WTC11 (cell line): ENCODE results near the gene PSMD1. TPM values are rescaled to one million over a fixed set of nuclear protein-coding genes. Genes with fewer than 3 reads are reported as not detected.

Experiments
- ESRRA ChIP-seq: sonication (generic); formaldehyde crosslinking; IDR thresholded peaks from 2 replicates; pipeline ENCODE4 v1.8.1; 2022; ENCODE audit warnings: mild to moderate bottlenecking, missing genetic modification reagents, borderline replicate concordance
- GABPB1 ChIP-seq: sonication (generic); formaldehyde crosslinking; IDR thresholded peaks from 2 replicates; pipeline ENCODE4 v1.8.1; 2023; ENCODE audit warnings: mild to moderate bottlenecking, missing genetic modification reagents
- GTF2I ChIP-seq: fragments of 250-450 bp; sonication (Bioruptor Pico); conservative IDR thresholded peaks from 2 replicates; pipeline ENCODE4 v1.4.0; 2021; ENCODE audit warnings: mild to moderate bottlenecking
- HMGA2 ChIP-seq: fragments of 250-450 bp; sonication (Bioruptor Pico); IDR thresholded peaks from 2 replicates; pipeline ENCODE4 v1.4.0; 2021; ENCODE audit warnings: mild to moderate bottlenecking, moderate library complexity
- JUN ChIP-seq: sonication (generic); formaldehyde crosslinking; IDR thresholded peaks from 2 replicates; pipeline ENCODE4 v1.8.0; 2023; ENCODE audit warnings: mild to moderate bottlenecking, missing genetic modification reagents
- TEAD1 ChIP-seq: sonication (generic); formaldehyde crosslinking; IDR thresholded peaks from 2 replicates; pipeline ENCODE4 v1.8.0; 2022; ENCODE audit warnings: mild to moderate bottlenecking, missing genetic modification reagents
- TP53 ChIP-seq: sonication (generic); formaldehyde crosslinking; IDR thresholded peaks from 2 replicates; pipeline ENCODE4 v1.8.1; 2023; ENCODE audit warnings: mild to moderate bottlenecking, missing genetic modification reagents
- ZNF416 ChIP-seq: fragments of 250-450 bp; sonication (Bioruptor Pico); IDR thresholded peaks from 2 replicates; pipeline ENCODE4 v1.9.0; 2021; ENCODE audit warnings: mild to moderate bottlenecking, inconsistent platforms
- total RNA-seq: library from RNA; stranded (reverse); gene quantifications from 3 replicates; pipeline ENCODE4 v1.2.3, GENCODE V29; 2021
- TF ChIP-seq, protein P1 (sequence below): sonication (generic); formaldehyde crosslinking; IDR thresholded peaks from 2 replicates; pipeline ENCODE4 v1.8.1; 2022; ENCODE audit warnings: mild to moderate bottlenecking, moderate library complexity, missing genetic modification reagents
- TF ChIP-seq, protein P2 (sequence below): sonication (generic); formaldehyde crosslinking; IDR thresholded peaks from 2 replicates; pipeline ENCODE4 v1.8.1; 2023; ENCODE audit warnings: mild to moderate bottlenecking, missing genetic modification reagents, borderline replicate concordance
- TF ChIP-seq, protein P3 (sequence below): fragments of 250-450 bp; sonication (Bioruptor Pico); IDR thresholded peaks from 2 replicates; pipeline ENCODE4 v2.1.2; 2022; ENCODE audit warnings: mild to moderate bottlenecking, moderate library complexity
- TF ChIP-seq, protein P4 (sequence below): sonication (generic); formaldehyde crosslinking; IDR thresholded peaks from 2 replicates; pipeline ENCODE4 v1.8.0; 2022; ENCODE audit warnings: mild to moderate bottlenecking, missing genetic modification reagents
- TF ChIP-seq, protein P5 (sequence below): sonication (generic); formaldehyde crosslinking; IDR thresholded peaks from 2 replicates; pipeline ENCODE4 v1.8.1; 2023; ENCODE audit warnings: mild to moderate bottlenecking, moderate library complexity, missing genetic modification reagents
- TF ChIP-seq, protein P6 (sequence below): sonication (generic); formaldehyde crosslinking; IDR thresholded peaks from 2 replicates; pipeline ENCODE4 v1.8.1; 2023; ENCODE audit warnings: mild to moderate bottlenecking, missing genetic modification reagents
- TF ChIP-seq, protein P7 (sequence below): sonication (generic); formaldehyde crosslinking; IDR thresholded peaks from 2 replicates; pipeline ENCODE4 v1.8.1; 2022; ENCODE audit warnings: low read depth, missing genetic modification reagents, borderline replicate concordance
- TF ChIP-seq, protein P8 (sequence below): fragments of 250-450 bp; sonication (Bioruptor Pico); conservative IDR thresholded peaks from 2 replicates; pipeline ENCODE4 v1.9.0; 2021; ENCODE audit warnings: mild to moderate bottlenecking
- TF ChIP-seq, protein P9 (sequence below): sonication (generic); formaldehyde crosslinking; IDR thresholded peaks from 2 replicates; pipeline ENCODE4 v1.8.0; 2022; ENCODE audit warnings: mild to moderate bottlenecking, missing genetic modification reagents

The PSMD1 gene
- total RNA-seq, 1 experiment from 2014 or later, result 163 TPM

DNA sequence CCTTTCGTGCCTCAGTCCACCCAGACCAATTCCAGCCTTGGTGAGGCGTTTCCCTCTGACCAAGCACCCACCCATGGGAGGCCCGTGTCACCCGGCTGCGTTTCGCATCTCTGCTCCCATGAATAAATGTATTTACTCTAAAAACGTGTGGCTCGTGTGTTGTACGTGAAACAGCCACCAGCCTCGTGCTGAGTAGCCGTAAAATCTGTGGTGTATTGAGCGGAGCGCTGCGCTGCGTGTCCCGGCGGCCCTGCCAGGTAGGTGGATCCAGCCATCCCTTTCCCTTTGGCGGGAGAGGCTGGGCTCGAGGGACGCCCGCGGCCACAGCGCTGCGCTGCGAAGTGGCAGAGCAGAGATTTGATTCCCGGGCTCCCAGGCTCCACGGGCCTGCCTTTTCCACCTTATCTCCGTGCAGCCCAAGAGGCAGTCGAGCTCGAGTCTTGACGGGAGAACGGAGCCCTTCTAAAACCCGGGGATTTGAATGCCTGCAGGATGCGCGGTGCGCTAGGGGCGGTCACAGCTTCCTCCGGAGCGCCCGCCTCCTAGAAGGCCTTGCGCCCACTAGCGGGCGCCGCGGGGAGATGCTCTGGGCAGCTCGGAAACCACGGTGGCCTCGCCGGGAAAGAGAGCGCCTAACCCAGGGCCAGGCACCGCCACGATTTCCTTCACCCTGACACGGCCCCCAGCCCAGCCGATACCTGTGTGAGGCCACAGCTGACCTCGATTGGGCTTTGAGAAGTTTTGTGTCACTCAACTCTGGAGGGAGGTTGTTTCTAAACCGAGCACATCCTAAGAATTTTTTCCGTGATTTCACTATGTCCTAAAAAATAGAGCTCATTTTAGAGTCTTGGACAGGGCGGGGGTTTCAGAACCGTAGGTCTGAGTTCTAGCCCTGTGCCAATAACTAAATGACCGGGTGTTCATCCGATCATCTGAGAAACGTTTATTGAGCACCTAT is 3.9 kb upstream of the PSMD1 start (continued):
- TF ChIP-seq, protein P1, sequence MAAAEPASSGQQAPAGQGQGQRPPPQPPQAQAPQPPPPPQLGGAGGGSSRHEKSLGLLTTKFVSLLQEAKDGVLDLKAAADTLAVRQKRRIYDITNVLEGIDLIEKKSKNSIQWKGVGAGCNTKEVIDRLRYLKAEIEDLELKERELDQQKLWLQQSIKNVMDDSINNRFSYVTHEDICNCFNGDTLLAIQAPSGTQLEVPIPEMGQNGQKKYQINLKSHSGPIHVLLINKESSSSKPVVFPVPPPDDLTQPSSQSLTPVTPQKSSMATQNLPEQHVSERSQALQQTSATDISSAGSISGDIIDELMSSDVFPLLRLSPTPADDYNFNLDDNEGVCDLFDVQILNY (CRISPR knock-in tag), result no peak
- peak; percentile 60 for TF ChIP-seq TEAD1
- no peak for TF ChIP-seq JUN (CRISPR knock-in tag)
- TF ChIP-seq, protein P2, sequence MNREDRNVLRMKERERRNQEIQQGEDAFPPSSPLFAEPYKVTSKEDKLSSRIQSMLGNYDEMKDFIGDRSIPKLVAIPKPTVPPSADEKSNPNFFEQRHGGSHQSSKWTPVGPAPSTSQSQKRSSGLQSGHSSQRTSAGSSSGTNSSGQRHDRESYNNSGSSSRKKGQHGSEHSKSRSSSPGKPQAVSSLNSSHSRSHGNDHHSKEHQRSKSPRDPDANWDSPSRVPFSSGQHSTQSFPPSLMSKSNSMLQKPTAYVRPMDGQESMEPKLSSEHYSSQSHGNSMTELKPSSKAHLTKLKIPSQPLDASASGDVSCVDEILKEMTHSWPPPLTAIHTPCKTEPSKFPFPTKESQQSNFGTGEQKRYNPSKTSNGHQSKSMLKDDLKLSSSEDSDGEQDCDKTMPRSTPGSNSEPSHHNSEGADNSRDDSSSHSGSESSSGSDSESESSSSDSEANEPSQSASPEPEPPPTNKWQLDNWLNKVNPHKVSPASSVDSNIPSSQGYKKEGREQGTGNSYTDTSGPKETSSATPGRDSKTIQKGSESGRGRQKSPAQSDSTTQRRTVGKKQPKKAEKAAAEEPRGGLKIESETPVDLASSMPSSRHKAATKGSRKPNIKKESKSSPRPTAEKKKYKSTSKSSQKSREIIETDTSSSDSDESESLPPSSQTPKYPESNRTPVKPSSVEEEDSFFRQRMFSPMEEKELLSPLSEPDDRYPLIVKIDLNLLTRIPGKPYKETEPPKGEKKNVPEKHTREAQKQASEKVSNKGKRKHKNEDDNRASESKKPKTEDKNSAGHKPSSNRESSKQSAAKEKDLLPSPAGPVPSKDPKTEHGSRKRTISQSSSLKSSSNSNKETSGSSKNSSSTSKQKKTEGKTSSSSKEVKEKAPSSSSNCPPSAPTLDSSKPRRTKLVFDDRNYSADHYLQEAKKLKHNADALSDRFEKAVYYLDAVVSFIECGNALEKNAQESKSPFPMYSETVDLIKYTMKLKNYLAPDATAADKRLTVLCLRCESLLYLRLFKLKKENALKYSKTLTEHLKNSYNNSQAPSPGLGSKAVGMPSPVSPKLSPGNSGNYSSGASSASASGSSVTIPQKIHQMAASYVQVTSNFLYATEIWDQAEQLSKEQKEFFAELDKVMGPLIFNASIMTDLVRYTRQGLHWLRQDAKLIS, result no peak
- TF ChIP-seq, protein P3, sequence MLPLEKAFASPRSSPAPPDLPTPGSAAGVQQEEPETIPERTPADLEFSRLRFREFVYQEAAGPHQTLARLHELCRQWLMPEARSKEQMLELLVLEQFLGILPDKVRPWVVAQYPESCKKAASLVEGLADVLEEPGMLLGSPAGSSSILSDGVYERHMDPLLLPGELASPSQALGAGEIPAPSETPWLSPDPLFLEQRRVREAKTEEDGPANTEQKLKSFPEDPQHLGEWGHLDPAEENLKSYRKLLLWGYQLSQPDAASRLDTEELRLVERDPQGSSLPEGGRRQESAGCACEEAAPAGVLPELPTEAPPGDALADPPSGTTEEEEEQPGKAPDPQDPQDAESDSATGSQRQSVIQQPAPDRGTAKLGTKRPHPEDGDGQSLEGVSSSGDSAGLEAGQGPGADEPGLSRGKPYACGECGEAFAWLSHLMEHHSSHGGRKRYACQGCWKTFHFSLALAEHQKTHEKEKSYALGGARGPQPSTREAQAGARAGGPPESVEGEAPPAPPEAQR (CRISPR knock-in tag), result no peak
- TF ChIP-seq, protein P4, sequence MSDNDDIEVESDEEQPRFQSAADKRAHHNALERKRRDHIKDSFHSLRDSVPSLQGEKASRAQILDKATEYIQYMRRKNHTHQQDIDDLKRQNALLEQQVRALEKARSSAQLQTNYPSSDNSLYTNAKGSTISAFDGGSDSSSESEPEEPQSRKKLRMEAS (CRISPR knock-in tag), result peak; percentile 81
- TF ChIP-seq, protein P5, sequence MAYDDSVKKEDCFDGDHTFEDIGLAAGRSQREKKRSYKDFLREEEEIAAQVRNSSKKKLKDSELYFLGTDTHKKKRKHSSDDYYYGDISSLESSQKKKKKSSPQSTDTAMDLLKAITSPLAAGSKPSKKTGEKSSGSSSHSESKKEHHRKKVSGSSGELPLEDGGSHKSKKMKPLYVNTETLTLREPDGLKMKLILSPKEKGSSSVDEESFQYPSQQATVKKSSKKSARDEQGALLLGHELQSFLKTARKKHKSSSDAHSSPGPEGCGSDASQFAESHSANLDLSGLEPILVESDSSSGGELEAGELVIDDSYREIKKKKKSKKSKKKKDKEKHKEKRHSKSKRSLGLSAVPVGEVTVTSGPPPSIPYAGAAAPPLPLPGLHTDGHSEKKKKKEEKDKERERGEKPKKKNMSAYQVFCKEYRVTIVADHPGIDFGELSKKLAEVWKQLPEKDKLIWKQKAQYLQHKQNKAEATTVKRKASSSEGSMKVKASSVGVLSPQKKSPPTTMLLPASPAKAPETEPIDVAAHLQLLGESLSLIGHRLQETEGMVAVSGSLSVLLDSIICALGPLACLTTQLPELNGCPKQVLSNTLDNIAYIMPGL, result peak; percentile 95
- no peak for TF ChIP-seq ZNF416 (CRISPR knock-in tag)
- TF ChIP-seq, protein P6, sequence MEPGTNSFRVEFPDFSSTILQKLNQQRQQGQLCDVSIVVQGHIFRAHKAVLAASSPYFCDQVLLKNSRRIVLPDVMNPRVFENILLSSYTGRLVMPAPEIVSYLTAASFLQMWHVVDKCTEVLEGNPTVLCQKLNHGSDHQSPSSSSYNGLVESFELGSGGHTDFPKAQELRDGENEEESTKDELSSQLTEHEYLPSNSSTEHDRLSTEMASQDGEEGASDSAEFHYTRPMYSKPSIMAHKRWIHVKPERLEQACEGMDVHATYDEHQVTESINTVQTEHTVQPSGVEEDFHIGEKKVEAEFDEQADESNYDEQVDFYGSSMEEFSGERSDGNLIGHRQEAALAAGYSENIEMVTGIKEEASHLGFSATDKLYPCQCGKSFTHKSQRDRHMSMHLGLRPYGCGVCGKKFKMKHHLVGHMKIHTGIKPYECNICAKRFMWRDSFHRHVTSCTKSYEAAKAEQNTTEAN (CRISPR knock-in tag), result no peak
- TF ChIP-seq, protein P7, sequence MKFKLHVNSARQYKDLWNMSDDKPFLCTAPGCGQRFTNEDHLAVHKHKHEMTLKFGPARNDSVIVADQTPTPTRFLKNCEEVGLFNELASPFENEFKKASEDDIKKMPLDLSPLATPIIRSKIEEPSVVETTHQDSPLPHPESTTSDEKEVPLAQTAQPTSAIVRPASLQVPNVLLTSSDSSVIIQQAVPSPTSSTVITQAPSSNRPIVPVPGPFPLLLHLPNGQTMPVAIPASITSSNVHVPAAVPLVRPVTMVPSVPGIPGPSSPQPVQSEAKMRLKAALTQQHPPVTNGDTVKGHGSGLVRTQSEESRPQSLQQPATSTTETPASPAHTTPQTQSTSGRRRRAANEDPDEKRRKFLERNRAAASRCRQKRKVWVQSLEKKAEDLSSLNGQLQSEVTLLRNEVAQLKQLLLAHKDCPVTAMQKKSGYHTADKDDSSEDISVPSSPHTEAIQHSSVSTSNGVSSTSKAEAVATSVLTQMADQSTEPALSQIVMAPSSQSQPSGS (CRISPR knock-in tag), result no peak
- TF ChIP-seq HMGA2 (CRISPR knock-in tag), result no peak
- TF ChIP-seq, protein P8, sequence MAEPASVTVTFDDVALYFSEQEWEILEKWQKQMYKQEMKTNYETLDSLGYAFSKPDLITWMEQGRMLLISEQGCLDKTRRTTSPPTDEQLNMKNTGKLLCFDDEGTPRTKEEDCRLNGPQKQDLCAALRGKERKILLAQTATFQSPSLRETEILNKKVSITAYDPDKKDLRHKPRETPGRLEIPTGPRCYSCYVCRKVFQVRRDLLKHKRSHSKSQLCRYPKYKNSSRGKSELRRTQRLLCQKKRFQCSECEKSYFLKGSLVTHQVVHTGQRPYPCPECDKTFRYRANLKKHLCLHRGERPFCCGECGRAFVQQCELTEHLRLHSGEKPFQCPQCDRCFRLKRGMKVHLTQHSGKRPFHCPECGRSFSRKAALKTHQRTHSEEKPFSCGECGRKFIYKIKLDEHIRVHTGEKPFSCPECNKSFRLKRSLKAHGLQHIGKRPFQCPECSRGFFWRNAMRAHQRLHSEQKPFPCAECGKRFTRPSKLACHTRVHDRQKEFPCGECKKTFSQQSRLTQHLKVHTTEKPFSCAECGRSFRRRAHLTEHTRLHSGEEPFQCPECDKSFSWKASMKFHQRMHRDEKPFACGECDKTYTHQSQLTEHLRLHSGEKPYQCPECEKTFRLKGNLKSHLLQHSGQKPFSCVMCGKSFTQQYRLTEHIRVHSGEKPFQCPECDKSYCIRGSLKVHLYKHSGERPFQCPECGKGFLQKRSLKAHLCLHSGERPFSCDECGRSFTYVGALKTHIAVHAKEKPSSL, result no peak
- peak; percentile 41; the same call in 1 of the 2 replicates for TF ChIP-seq GABPB1
- TF ChIP-seq TP53, result 0 out of 2 replicates have a peak, but pooled peaks have one; percentile 16
- TF ChIP-seq, protein P9, sequence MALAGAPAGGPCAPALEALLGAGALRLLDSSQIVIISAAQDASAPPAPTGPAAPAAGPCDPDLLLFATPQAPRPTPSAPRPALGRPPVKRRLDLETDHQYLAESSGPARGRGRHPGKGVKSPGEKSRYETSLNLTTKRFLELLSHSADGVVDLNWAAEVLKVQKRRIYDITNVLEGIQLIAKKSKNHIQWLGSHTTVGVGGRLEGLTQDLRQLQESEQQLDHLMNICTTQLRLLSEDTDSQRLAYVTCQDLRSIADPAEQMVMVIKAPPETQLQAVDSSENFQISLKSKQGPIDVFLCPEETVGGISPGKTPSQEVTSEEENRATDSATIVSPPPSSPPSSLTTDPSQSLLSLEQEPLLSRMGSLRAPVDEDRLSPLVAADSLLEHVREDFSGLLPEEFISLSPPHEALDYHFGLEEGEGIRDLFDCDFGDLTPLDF (CRISPR knock-in tag), result 0 out of 2 replicates have a peak, but pooled peaks have one; percentile 28
- no peak for TF ChIP-seq GTF2I (CRISPR knock-in tag)
- no peak for TF ChIP-seq ESRRA (CRISPR knock-in tag)
